Lower lobe of right lung (tissue), 2 donors: Measurements from ENCODE around the gene SHISA6. TPM values are rescaled to one million over a fixed set of nuclear protein-coding genes. Genes with fewer than 3 reads are reported as not detected.

Experiments used
- ATAC-seq, 2 donors: fragments of 200-7000 bp; cut with Tn5 transposase; one replicate each; pipeline ENCODE4 v1.9.1; 2020 to 2022; ENCODE audit warnings: mild to moderate bottlenecking in 2 of 2, moderate library complexity in 2 of 2
- DNase-seq: peaks from one replicate; pipeline ENCODE4 v3.0.0-alpha.2; 2020
- H3K27ac ChIP-seq: fragments of 200-600 bp; one replicate; pipeline ENCODE4 v1.8.0; 2022
- H3K27me3 ChIP-seq: fragments of 200-600 bp; one replicate; pipeline ENCODE4 v1.8.0; 2022; ENCODE audit warnings: low read depth
- H3K36me3 ChIP-seq: fragments of 200-600 bp; one replicate; pipeline ENCODE4 v1.8.0; 2022; ENCODE audit warnings: mild to moderate bottlenecking
- H3K4me1 ChIP-seq: fragments of 200-600 bp; one replicate; pipeline ENCODE4 v1.8.0; 2022
- H3K4me3 ChIP-seq: fragments of 200-600 bp; one replicate; pipeline ENCODE4 v1.8.0; 2022; ENCODE audit warnings: mild to moderate bottlenecking
- H3K9me3 ChIP-seq: fragments of 200-600 bp; one replicate; pipeline ENCODE4 v1.8.0; 2022
- CTCF ChIP-seq: fragments of 200-600 bp; IDR thresholded peaks from one replicate; pipeline ENCODE4 v1.8.0; 2022; ENCODE audit warnings: antibody characterized with exemption, mild to moderate bottlenecking
- intact Hi-C: fragments of 100-400 bp; cut with DNase I; formaldehyde crosslinking; loops from one replicate; pipeline ENCODE4 v1.11.0; 2022
- total RNA-seq: library from RNA; stranded (reverse); fragmentation: NEBNext Ultra II Directional; extraction: Animal tissue kit (Norgen Biotek cat#: 25700); gene quantifications from one replicate; pipeline ENCODE4 v1.2.1, GENCODE V29; 2021
- donor health status: DM: no; HTN: yes; CAD: no; lungs with severe emphysema.

The SHISA6 gene
- total RNA-seq, 1 donor from 2014 or later, result 0.44 TPM

GRCh38 chr17:11264183-11264871 lies 23.3 kb downstream of the SHISA6 start:
- no peaks in the 10 kb centered on the region for H3K27me3 ChIP-seq
- no peak overlapping the region for H3K4me3 ChIP-seq
- ATAC-seq, result no peak
- H3K9me3 ChIP-seq, result peaks cover 5% of the 10 kb centered on the region
- H3K4me1 ChIP-seq, result no peaks in the 10 kb centered on the region
- no peak overlapping the region for H3K27ac ChIP-seq
- no peak for TF ChIP-seq CTCF
- intact Hi-C loops, result no loop called here
- DNase-seq, result no peak
- H3K36me3 ChIP-seq, result no peaks in the 10 kb centered on the region

DNA sequence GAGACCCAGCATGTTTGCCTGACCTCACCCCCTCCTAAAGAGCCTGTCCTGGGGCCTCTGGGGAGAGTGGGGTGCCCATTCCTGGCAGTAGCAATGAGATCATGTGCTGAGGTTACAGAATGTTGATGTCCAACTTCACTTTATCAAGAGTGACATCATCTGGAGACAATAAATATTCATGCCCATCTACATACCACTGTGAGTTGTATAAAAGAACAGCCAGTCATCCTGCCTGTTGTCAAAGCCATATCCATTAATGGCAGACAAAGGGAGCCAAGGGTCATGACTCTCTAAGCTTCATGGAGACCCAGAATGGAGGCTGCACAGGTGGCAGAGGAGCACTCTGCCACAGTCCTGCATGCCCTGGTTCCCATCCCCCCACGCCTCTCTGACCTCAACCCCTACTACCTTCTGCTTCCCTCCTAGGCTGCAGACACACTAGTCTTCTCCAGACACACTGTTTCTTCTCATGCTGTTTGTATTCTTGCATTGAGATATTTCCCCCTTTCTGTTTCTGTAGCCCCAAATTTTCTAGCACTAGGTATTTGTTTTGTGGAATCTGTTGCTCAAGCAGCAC lies 27.1 kb downstream of the SHISA6 start:
- Histone ChIP-seq H3K27me3 (no peaks in the 10 kb centered on the region), H3K27ac (no peak overlapping the region), H3K4me1 (no peaks in the 10 kb centered on the region), H3K4me3 (no peak overlapping the region), H3K9me3 (peaks cover 5% of the 10 kb centered on the region), H3K36me3 (no peaks in the 10 kb centered on the region)
- ATAC-seq, result no peak
- no peak for DNase-seq
- intact Hi-C loops, result no loop called here
- no peak for TF ChIP-seq CTCF

DNA sequence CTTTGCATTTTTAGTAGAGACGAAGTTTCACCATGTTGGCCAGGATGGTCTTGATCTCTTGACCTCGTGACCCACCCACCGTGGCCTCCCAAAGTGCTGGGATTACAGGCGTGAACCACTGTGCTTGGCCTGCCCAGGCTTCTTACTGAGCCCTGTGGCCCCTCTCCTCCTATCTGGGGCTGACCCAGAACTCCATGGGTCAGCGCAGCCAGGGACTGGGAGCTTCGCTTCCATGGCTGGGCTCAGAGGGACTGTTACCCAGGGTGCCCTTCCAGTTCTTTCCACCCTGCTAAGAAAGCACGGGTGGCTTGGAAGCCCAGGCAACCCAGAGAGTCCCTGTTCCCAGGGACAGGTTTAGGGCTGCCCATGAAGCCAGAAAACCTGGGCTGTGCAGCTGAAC lies 28.2 kb downstream of the SHISA6 start:
- no peak overlapping the region for H3K4me3 ChIP-seq
- H3K27me3 ChIP-seq, result no peaks in the 10 kb centered on the region
- intact Hi-C loops, result no loop called here
- TF ChIP-seq CTCF, result no peak
- no peaks in the 10 kb centered on the region for H3K36me3 ChIP-seq
- no peak overlapping the region for H3K27ac ChIP-seq
- H3K4me1 ChIP-seq, result no peaks in the 10 kb centered on the region
- no peak for DNase-seq
- H3K9me3 ChIP-seq, result peaks cover 4% of the 10 kb centered on the region
- ATAC-seq, result no peak

GRCh38 chr17:11272191-11272590 lies 31.2 kb downstream of the SHISA6 start:
- Histone ChIP-seq H3K27me3 (no peaks in the 10 kb centered on the region), H3K4me3 (no peak overlapping the region), H3K36me3 (no peaks in the 10 kb centered on the region), H3K9me3 (no peaks in the 10 kb centered on the region), H3K4me1 (no peaks in the 10 kb centered on the region), H3K27ac (no peak overlapping the region)
- no peak for TF ChIP-seq CTCF
- intact Hi-C loops, result no loop called here
- DNase-seq (no peak), ATAC-seq (no peak)

DNA sequence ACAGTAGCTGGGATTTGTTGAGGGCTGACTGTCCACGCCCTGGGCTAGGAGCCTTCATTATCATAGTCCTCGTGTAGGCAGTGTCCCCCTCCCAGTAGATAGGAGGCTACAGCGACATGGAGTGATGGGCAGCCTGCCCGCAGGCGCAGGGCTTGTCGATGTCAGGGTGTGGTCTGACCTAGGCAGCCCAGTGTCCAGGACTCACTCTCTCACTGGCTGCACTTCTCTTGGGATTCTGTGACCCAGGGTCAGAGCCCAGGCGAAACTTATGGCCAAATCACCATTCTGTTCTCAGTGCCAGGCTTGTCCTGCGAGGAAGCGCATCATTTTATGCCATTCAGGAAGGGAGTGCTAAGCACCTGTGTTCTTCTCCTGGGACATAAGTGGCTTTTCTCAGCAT lies 32.6 kb downstream of the SHISA6 start:
- H3K36me3 ChIP-seq, result no peaks in the 10 kb centered on the region
- no peak overlapping the region for H3K4me3 ChIP-seq
- H3K27me3 ChIP-seq, result no peaks in the 10 kb centered on the region
- DNase-seq (no peak), ATAC-seq (no peak)
- no peak for TF ChIP-seq CTCF
- intact Hi-C loops, result no loop called here
- no peak overlapping the region for H3K27ac ChIP-seq
- no peaks in the 10 kb centered on the region for H3K4me1 ChIP-seq
- no peaks in the 10 kb centered on the region for H3K9me3 ChIP-seq
